OCI-LY7 (cell line): ENCODE data around the gene SLC2A8. TPM values are rescaled to one million over a fixed set of nuclear protein-coding genes. Genes with fewer than 3 reads are reported as not detected.

Experiments
- BruUV-seq: library from RNA; stranded (reverse); fragments of 400-500 nt; replicated peaks from 2 replicates; lab custom pipeline; 2021; lab: Mats Ljungman, UMichigan
- CTCF ChIA-PET: fragments of 300-600 bp; sonication (Branson Sonifier 250); formaldehyde crosslinking; loops from one replicate; lab custom pipeline; 2022; ENCODE audit warnings: antibody characterized with exemption; ENCODE audit not compliant: unreplicated experiment; lab: Charles Lee
- POLR2A ChIA-PET: fragments of 300-600 bp; sonication (Branson Sonifier 250); formaldehyde crosslinking; loops from one replicate; lab custom pipeline; 2022; ENCODE audit warnings: antibody characterized with exemption; lab: Charles Lee
- DNase-seq: peaks from one replicate; pipeline ENCODE4 v3.0.0-alpha.2; 2015; ENCODE audit warnings: low spot score
- H2AFZ ChIP-seq: fragments of 200-600 bp; sonication (generic), shearing (Covaris generic); 2 replicates; pipeline ENCODE4 v1.6.1; 2014; ENCODE audit warnings: mild to moderate bottlenecking, antibody characterized with exemption, low read length, moderate library complexity
- H3K27ac ChIP-seq: fragments of 200-600 bp; sonication (generic); 2 replicates; pipeline ENCODE4 v1.5.1; 2014; ENCODE audit warnings: mixed run types, low read depth, mild to moderate bottlenecking, moderate library complexity, low read length, inconsistent platforms; ENCODE audit not compliant: poor library complexity, severe bottlenecking
- H3K36me3 ChIP-seq: fragments of 200-600 bp; sonication (generic); 2 replicates; pipeline ENCODE4 v1.6.1; 2014; ENCODE audit warnings: mild to moderate bottlenecking, antibody characterized with exemption, low read length, moderate library complexity, mixed read lengths; ENCODE audit not compliant: insufficient read depth
- H3K4me1 ChIP-seq: fragments of 200-600 bp; sonication (generic); 2 replicates; pipeline ENCODE4 v1.5.1; 2014; ENCODE audit warnings: mild to moderate bottlenecking, low read length; ENCODE audit not compliant: insufficient read depth, poor library complexity, severe bottlenecking
- H3K4me2 ChIP-seq: fragments of 200-600 bp; sonication (generic); 2 replicates; pipeline ENCODE4 v1.6.1; 2014; ENCODE audit warnings: mild to moderate bottlenecking, low read length
- H3K4me3 ChIP-seq: fragments of 200-600 bp; sonication (generic); 2 replicates; pipeline ENCODE4 v1.5.1; 2014; ENCODE audit warnings: mild to moderate bottlenecking, low read depth, low read length; ENCODE audit not compliant: poor library complexity, severe bottlenecking
- H3K79me2 ChIP-seq: fragments of 200-600 bp; sonication (generic); 2 replicates; pipeline ENCODE4 v1.6.1; 2016; ENCODE audit warnings: low read depth, mild to moderate bottlenecking, low read length, moderate library complexity, mixed read lengths; ENCODE audit not compliant: insufficient read depth
- H3K9me2 ChIP-seq: fragments of 200-600 bp; sonication (generic); 2 replicates; pipeline ENCODE4 v1.6.1; 2016; ENCODE audit warnings: mild to moderate bottlenecking, low read length, mixed read lengths; ENCODE audit not compliant: insufficient read depth
- H3K9me3 ChIP-seq: fragments of 200-600 bp; sonication (generic); 2 replicates; pipeline ENCODE4 v1.6.1; 2014; ENCODE audit warnings: mild to moderate bottlenecking, mixed run types, low read length, mixed read lengths
- H4K20me1 ChIP-seq: fragments of 200-600 bp; sonication (generic); 2 replicates; pipeline ENCODE4 v1.6.1; 2014; ENCODE audit warnings: mild to moderate bottlenecking, antibody characterized with exemption, low read length, moderate library complexity, mixed read lengths; ENCODE audit not compliant: insufficient read depth
- CTCF ChIP-seq: fragments of 200-600 bp; sonication (generic); conservative IDR thresholded peaks from 2 replicates; pipeline ENCODE4 v1.5.1; 2014; ENCODE audit warnings: mild to moderate bottlenecking, antibody characterized with exemption, low read length, moderate library complexity, mixed read lengths
- EZH2phosphoT487 ChIP-seq: fragments of 200-600 bp; sonication (generic); IDR thresholded peaks from 2 replicates; pipeline ENCODE4 v1.6.1; 2018; ENCODE audit warnings: low read depth, borderline replicate concordance, mild to moderate bottlenecking, mixed run types, antibody characterized with exemption, low read length, moderate library complexity, mixed read lengths
- intact Hi-C: fragments of 100-400 bp; cut with micrococcal nuclease; formaldehyde crosslinking; loops from one replicate; pipeline ENCODE4 v1.10.0; 2022; ENCODE audit not compliant: unreplicated experiment
- total RNA-seq, 2 experiments: library from RNA; depleted of rRNA in 1 of 2; stranded (reverse); fragments of >200 nt in 1 of 2; shearing (Covaris generic) in 1 of 2; gene quantifications; 2 replicates each; pipeline ENCODE4 v1.2.3, GENCODE V29; 2014 to 2022

Gene SLC2A8
- total RNA-seq, 2 experiments from 2014 or later = 11.9 to 19.6 TPM

- no peak overlapping the region for H3K27ac ChIP-seq
- ChIA-PET POLR2A (no interaction called here), CTCF (no interaction called here)
- no peaks in the 10 kb centered on the region for H3K36me3 ChIP-seq
- H2AFZ ChIP-seq = no peak overlapping the region
- H3K4me3 ChIP-seq = no peak overlapping the region
- H3K4me1 ChIP-seq = peaks cover under 1% of the 10 kb centered on the region
- no TSS peak for BruUV-seq
- H3K4me2 ChIP-seq = no peak overlapping the region
- H3K79me2 ChIP-seq = no peaks in the 10 kb centered on the region
- no peak for TF ChIP-seq EZH2phosphoT487
- TF ChIP-seq CTCF = no peak
- no peaks in the 10 kb centered on the region for H4K20me1 ChIP-seq
- no peaks in the 10 kb centered on the region for H3K9me2 ChIP-seq
- DNase-seq = no peak
- H3K9me3 ChIP-seq = no peaks in the 10 kb centered on the region
- intact Hi-C loops = no loop called here
Measured at GRCh38 chr9:127417131-127418036, 20.4 kb downstream of the SLC2A8 start.

- no peaks in the 10 kb centered on the region for H3K9me3 ChIP-seq
- TF ChIP-seq EZH2phosphoT487 (no peak), CTCF (peak; percentile 67)
- H3K79me2 ChIP-seq = peaks cover 6% of the 10 kb centered on the region; the same call in 1 of the 2 replicates
- intact Hi-C loops = no loop called here
- H2AFZ ChIP-seq = no peak overlapping the region
- H3K4me2 ChIP-seq = no peak overlapping the region
- peaks cover 7% of the 10 kb centered on the region for H3K4me1 ChIP-seq
- no peaks in the 10 kb centered on the region for H4K20me1 ChIP-seq
- ChIA-PET CTCF (no interaction called here), POLR2A (no interaction called here)
- H3K4me3 ChIP-seq = no peak overlapping the region
- H3K9me2 ChIP-seq = no peaks in the 10 kb centered on the region
- no TSS peak for BruUV-seq
- peak; percentile 51 for DNase-seq
- H3K36me3 ChIP-seq = no peaks in the 10 kb centered on the region
- no peak overlapping the region for H3K27ac ChIP-seq
Measured at GRCh38 chr9:127418037-127418471, 21.1 kb downstream of the SLC2A8 start.

- H3K4me1 ChIP-seq = peaks cover 9% of the 10 kb centered on the region
- no peak overlapping the region for H3K4me2 ChIP-seq
- no peak for TF ChIP-seq EZH2phosphoT487
- TF ChIP-seq CTCF = no peak
- ChIA-PET CTCF (no interaction called here), POLR2A (no interaction called here)
- BruUV-seq = no TSS peak
- H3K9me3 ChIP-seq = no peaks in the 10 kb centered on the region
- H2AFZ ChIP-seq = no peak overlapping the region
- peaks cover 10% of the 10 kb centered on the region; the same call in 1 of the 2 replicates for H3K79me2 ChIP-seq
- no peak overlapping the region for H3K4me3 ChIP-seq
- DNase-seq = no peak
- intact Hi-C loops = no loop called here
- no peak overlapping the region for H3K27ac ChIP-seq
- no peaks in the 10 kb centered on the region for H3K36me3 ChIP-seq
- no peaks in the 10 kb centered on the region for H4K20me1 ChIP-seq
- H3K9me2 ChIP-seq = no peaks in the 10 kb centered on the region
Measured at GRCh38 chr9:127419348-127419747, 22.4 kb downstream of the SLC2A8 start.
